ENCODE measurements around the gene ATP8B1.

The ATP8B1 gene

DNA sequence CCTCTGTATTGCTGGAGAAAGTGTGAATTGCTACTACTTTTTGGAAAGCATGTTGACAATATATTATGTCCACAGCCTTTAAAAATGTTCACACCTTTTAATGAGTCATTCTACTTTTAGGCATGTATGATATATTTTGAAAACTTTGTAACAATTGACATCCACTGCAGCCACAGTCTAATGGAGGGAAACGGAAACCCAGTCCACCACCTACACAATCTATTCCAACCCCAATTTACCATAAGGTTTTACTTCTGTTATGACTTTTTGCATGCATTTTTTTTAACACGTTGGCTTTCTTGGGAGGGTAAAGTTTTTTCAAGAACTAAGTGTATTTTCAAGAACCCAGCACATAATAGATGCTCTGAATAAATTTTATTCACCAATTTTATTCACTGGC, 38.5 kb upstream of the ATP8B1 start:
- H3K79me1 ChIP-seq (ENCODE audit: low read length): no peaks in the 10 kb centered on the region
- H3K4me3 ChIP-seq (ENCODE audit: low read depth, low read length): no peak overlapping the region
- H2BK120ac ChIP-seq (ENCODE audit: insufficient read depth, low read length, poor library complexity): no peak overlapping the region
- H3K27me3 ChIP-seq (ENCODE audit: insufficient read depth, low read length): no peaks in the 10 kb centered on the region
- H3K36me3 ChIP-seq (ENCODE audit: control insufficient read depth in 1 of 2, insufficient read depth in 2 of 2, low read length in 2 of 2): no peaks in the 10 kb centered on the region
- H3K9me3 ChIP-seq (ENCODE audit: insufficient read depth, low read depth, low read length): no peaks in the 10 kb centered on the region
- no peak for DNase-seq
- no peak overlapping the region for H4K91ac ChIP-seq (ENCODE audit: low read depth, low read length)
- H4K12ac ChIP-seq (ENCODE audit: low read depth, low read length): no peak overlapping the region
- H3K18ac ChIP-seq (ENCODE audit: low read length): no peak overlapping the region
- no peak overlapping the region for H3K9ac ChIP-seq (ENCODE audit: low read length)
- H4K8ac ChIP-seq (ENCODE audit: low read depth, low read length): no peak overlapping the region
- WGBS (ENCODE audit: extremely low coverage, insufficient coverage, insufficient read length): no CpG with 5 or more reads among the region's 2 CpGs
- no peak overlapping the region for H2BK5ac ChIP-seq (ENCODE audit: low read depth, low read length, poor library complexity)
- H2AK5ac ChIP-seq (ENCODE audit: low read length): no peak overlapping the region
- H2AFZ ChIP-seq (ENCODE audit: insufficient read depth, low read length, poor library complexity): no peak overlapping the region
- H3K27ac ChIP-seq (ENCODE audit: low read depth, low read length): no peak overlapping the region
- H3K23ac ChIP-seq (ENCODE audit: low read length): no peak overlapping the region
- H3K14ac ChIP-seq (ENCODE audit: low read length): no peak overlapping the region
- H3K4me2 ChIP-seq (ENCODE audit: low read length): no peak overlapping the region
- no peak overlapping the region for H2BK12ac ChIP-seq (ENCODE audit: low read length)
- H3K4ac ChIP-seq (ENCODE audit: low read depth, low read length): no peak overlapping the region
- no peaks in the 10 kb centered on the region for H3K79me2 ChIP-seq (ENCODE audit: control insufficient read depth, insufficient read depth, low read length, poor library complexity)
- H3K4me1 ChIP-seq (ENCODE audit: control insufficient read depth in 1 of 2, insufficient read depth in 2 of 2, low read length in 2 of 2): no peaks in the 10 kb centered on the region

- Histone ChIP-seq H2AFZ (ENCODE audit: insufficient read depth, low read length, poor library complexity) (no peak overlapping the region), H3K79me2 (ENCODE audit: control insufficient read depth, insufficient read depth, low read length, poor library complexity) (no peaks in the 10 kb centered on the region), H3K36me3 (ENCODE audit: control insufficient read depth in 1 of 2, insufficient read depth in 2 of 2, low read length in 2 of 2) (no peaks in the 10 kb centered on the region), H3K4me3 (ENCODE audit: low read depth, low read length) (no peak overlapping the region), H4K8ac (ENCODE audit: low read depth, low read length) (no peak overlapping the region), H3K27ac (ENCODE audit: low read depth, low read length) (no peak overlapping the region), H3K9ac (ENCODE audit: low read length) (no peak overlapping the region), H3K4ac (ENCODE audit: low read depth, low read length) (no peak overlapping the region), H4K12ac (ENCODE audit: low read depth, low read length) (no peak overlapping the region), H3K9me3 (ENCODE audit: insufficient read depth, low read depth, low read length) (no peaks in the 10 kb centered on the region), H2BK5ac (ENCODE audit: low read depth, low read length, poor library complexity) (no peak overlapping the region), H2BK12ac (ENCODE audit: low read length) (no peak overlapping the region), H2AK5ac (ENCODE audit: low read length) (no peak overlapping the region), H3K14ac (ENCODE audit: low read length) (no peak overlapping the region), H3K27me3 (ENCODE audit: insufficient read depth, low read length) (no peaks in the 10 kb centered on the region), H3K23ac (ENCODE audit: low read length) (no peak overlapping the region), H3K4me1 (ENCODE audit: control insufficient read depth in 1 of 2, insufficient read depth in 2 of 2, low read length in 2 of 2) (no peaks in the 10 kb centered on the region), H3K4me2 (ENCODE audit: low read length) (no peak overlapping the region), H3K79me1 (ENCODE audit: low read length) (no peaks in the 10 kb centered on the region), H4K91ac (ENCODE audit: low read depth, low read length) (no peak overlapping the region), H3K18ac (ENCODE audit: low read length) (no peak overlapping the region), H2BK120ac (ENCODE audit: insufficient read depth, low read length, poor library complexity) (no peak overlapping the region)
- whole genome bisulfite sequencing (ENCODE audit: extremely low coverage, insufficient coverage, insufficient read length): no CpG with 5 or more reads among the region's 6 CpGs
- peak; percentile 87 to 99 for DNase-seq
These were observed 36.8 kb upstream of the ATP8B1 start for GRCh38 chr18:57839942-57840381.

GRCh38 chr18:57837917-57838548, 34.9 kb upstream of the ATP8B1 start:
- Histone ChIP-seq H3K9ac (ENCODE audit: low read length) (no peak overlapping the region), H3K27ac (ENCODE audit: low read depth, low read length) (no peak overlapping the region), H2BK120ac (ENCODE audit: insufficient read depth, low read length, poor library complexity) (no peak overlapping the region), H3K4me2 (ENCODE audit: low read length) (no peak overlapping the region), H4K8ac (ENCODE audit: low read depth, low read length) (no peak overlapping the region), H3K18ac (ENCODE audit: low read length) (no peak overlapping the region), H2BK12ac (ENCODE audit: low read length) (no peak overlapping the region), H3K79me1 (ENCODE audit: low read length) (no peaks in the 10 kb centered on the region), H3K27me3 (ENCODE audit: insufficient read depth, low read length) (no peaks in the 10 kb centered on the region), H3K4ac (ENCODE audit: low read depth, low read length) (no peak overlapping the region), H4K12ac (ENCODE audit: low read depth, low read length) (no peak overlapping the region), H4K91ac (ENCODE audit: low read depth, low read length) (no peak overlapping the region), H3K9me3 (ENCODE audit: insufficient read depth, low read depth, low read length) (no peaks in the 10 kb centered on the region), H3K4me1 (ENCODE audit: control insufficient read depth in 1 of 2, insufficient read depth in 2 of 2, low read length in 2 of 2) (peaks cover 0 to 3% of the 10 kb centered on the region in 2 experiments), H3K36me3 (ENCODE audit: control insufficient read depth in 1 of 2, insufficient read depth in 2 of 2, low read length in 2 of 2) (no peaks in the 10 kb centered on the region), H2AK5ac (ENCODE audit: low read length) (no peak overlapping the region), H3K14ac (ENCODE audit: low read length) (no peak overlapping the region), H3K23ac (ENCODE audit: low read length) (no peak overlapping the region), H2BK5ac (ENCODE audit: low read depth, low read length, poor library complexity) (no peak overlapping the region), H3K4me3 (ENCODE audit: low read depth, low read length) (no peak overlapping the region), H2AFZ (ENCODE audit: insufficient read depth, low read length, poor library complexity) (no peak overlapping the region), H3K79me2 (ENCODE audit: control insufficient read depth, insufficient read depth, low read length, poor library complexity) (no peaks in the 10 kb centered on the region)
- no CpG with 5 or more reads among the region's 12 CpGs for WGBS (ENCODE audit: extremely low coverage, insufficient coverage, insufficient read length)
- DNase-seq: peak in 1 of 2 donors; percentile 35

DNA sequence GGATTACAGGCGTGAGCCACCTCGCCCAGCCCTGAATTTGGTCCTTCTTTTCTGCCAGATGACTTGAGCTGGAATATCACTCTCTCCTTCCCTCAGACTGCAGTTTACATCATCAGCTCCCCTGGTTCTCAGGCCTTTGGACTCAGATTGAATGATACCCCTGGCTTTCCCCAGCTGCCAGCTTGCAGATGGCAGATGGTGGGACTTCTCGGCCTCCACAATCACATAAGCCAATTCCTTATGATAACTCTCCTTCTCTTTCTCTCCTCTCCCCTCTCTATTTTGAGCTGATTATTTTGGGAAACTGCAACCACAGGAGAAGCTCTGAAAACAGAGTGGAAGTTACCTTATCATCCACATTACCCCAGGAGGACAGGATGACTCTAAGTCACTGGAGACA, 33.4 kb upstream of the ATP8B1 start:
- no peaks in the 10 kb centered on the region for H3K27me3 ChIP-seq (ENCODE audit: insufficient read depth, low read length)
- no peak overlapping the region for H3K23ac ChIP-seq (ENCODE audit: low read length)
- no peak overlapping the region for H2AFZ ChIP-seq (ENCODE audit: insufficient read depth, low read length, poor library complexity)
- H2BK12ac ChIP-seq (ENCODE audit: low read length): no peak overlapping the region
- no peak overlapping the region for H4K8ac ChIP-seq (ENCODE audit: low read depth, low read length)
- no peak overlapping the region for H2AK5ac ChIP-seq (ENCODE audit: low read length)
- H3K36me3 ChIP-seq (ENCODE audit: control insufficient read depth in 1 of 2, insufficient read depth in 2 of 2, low read length in 2 of 2): no peaks in the 10 kb centered on the region
- H3K14ac ChIP-seq (ENCODE audit: low read length): no peak overlapping the region
- no peak overlapping the region for H2BK5ac ChIP-seq (ENCODE audit: low read depth, low read length, poor library complexity)
- WGBS (ENCODE audit: extremely low coverage, insufficient coverage, insufficient read length): no CpG with 5 or more reads among the region's 3 CpGs
- no peak overlapping the region for H3K27ac ChIP-seq (ENCODE audit: low read depth, low read length)
- no peak overlapping the region for H3K4me3 ChIP-seq (ENCODE audit: low read depth, low read length)
- no peak overlapping the region for H4K91ac ChIP-seq (ENCODE audit: low read depth, low read length)
- no peak overlapping the region for H3K9ac ChIP-seq (ENCODE audit: low read length)
- H3K79me1 ChIP-seq (ENCODE audit: low read length): no peaks in the 10 kb centered on the region
- no peak overlapping the region for H3K4me2 ChIP-seq (ENCODE audit: low read length)
- no peak overlapping the region for H3K4ac ChIP-seq (ENCODE audit: low read depth, low read length)
- H3K18ac ChIP-seq (ENCODE audit: low read length): no peak overlapping the region
- H3K4me1 ChIP-seq (ENCODE audit: control insufficient read depth in 1 of 2, insufficient read depth in 2 of 2, low read length in 2 of 2): peaks cover 0 to 3% of the 10 kb centered on the region in 2 experiments
- no peaks in the 10 kb centered on the region for H3K79me2 ChIP-seq (ENCODE audit: control insufficient read depth, insufficient read depth, low read length, poor library complexity)
- no peak overlapping the region for H4K12ac ChIP-seq (ENCODE audit: low read depth, low read length)
- H3K9me3 ChIP-seq (ENCODE audit: insufficient read depth, low read depth, low read length): no peaks in the 10 kb centered on the region
- no peak for DNase-seq
- H2BK120ac ChIP-seq (ENCODE audit: insufficient read depth, low read length, poor library complexity): no peak overlapping the region
